Measurements from ENCODE around the gene SLC7A1.

The SLC7A1 gene

DNA sequence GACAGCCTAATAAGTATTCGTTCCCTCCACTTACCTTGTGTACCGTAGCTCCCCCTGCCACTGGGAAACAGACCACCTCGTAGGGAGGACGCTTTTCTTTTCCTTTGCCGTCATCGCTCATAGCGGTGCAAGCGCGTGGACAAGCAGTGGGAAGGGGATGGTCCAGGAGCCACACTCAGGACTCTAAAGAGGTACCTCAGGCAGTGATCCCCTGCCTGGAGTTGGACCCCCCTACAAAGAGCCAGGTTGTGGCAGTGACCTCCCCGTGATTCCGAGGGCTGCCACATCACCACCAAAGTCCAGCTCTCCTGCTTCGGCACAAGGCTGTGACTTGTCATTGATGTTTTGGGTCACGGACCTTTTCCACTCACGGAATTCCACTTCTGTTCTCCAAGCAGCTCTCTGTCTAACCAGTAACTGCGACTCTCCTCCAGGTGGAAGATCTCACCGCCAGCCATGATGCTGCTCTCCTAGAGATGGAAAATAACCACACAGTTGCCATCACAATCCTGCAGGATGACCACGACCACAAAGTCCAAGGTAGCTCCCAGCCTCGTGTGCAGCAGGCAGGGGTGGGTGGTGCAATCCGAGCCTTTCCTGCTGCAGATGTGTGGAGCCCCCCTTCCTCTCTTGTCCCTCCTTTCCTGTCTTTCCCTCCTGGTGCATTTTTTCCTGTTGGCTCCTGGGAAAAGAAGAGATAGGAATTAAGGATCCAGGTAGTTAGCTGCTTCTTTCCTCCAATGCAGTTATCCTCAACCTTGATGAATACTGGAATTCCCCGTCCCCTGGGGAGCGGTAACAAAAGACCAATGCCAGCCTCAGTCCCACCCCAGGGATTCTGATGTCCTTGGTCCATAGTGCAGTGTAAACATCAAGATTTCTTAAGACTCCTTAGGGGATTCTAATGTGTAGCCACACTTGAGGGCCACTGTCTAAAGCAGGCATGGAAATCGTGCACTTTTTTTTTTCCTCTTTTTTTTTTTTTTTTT is 107.7 kb downstream of the SLC7A1 start:
- DNase-seq (ENCODE audit: low spot score): no peak

- DNase-seq (ENCODE audit: low spot score): no peak
Measured at GRCh38 chr13:29486551-29486950, 108.9 kb downstream of the SLC7A1 start.

DNA sequence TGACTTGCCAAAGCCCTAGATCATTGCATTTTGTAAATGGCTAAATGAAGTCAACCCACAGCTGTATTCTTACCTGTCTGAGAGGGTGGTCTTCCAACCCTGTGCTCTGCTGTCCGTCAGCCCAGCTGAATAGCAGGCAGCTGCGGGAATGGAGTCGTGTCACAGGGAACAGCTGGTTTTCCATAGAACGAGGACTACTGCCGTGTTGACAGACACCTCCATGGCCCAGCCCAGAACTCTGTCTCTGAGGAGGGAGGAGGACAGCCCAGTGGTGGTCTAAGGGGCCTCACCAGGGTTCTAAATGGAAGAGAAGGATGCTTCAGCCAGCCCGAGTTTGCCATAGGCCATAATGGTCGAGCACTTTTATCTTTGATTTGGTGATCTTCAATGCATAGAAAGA is 110.7 kb downstream of the SLC7A1 start:
- no peak for DNase-seq (ENCODE audit: low spot score)

GRCh38 chr13:29484236-29484635 is 111.3 kb downstream of the SLC7A1 start:
- DNase-seq (ENCODE audit: low spot score): no peak

DNA sequence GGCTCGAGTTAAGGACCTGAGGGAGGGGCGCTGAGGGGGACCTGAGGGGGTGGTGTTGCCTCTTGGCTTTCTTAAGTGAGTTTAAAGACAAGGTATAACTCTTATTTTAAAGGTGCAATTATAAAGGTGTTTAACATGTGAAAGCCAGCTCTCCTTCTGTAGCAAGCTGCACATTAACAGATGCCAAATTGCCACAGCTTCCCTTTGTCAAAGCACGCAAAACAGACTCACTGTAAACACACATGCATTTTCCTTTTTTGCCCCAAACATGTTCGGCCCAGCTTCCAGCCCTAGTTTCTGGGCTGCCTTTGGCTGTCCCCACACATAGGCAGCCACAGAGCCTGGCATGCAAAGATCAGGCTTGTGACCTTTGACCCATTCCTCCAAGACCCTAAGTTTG is 111.9 kb downstream of the SLC7A1 start:
- no peak for DNase-seq (ENCODE audit: low spot score)

DNA sequence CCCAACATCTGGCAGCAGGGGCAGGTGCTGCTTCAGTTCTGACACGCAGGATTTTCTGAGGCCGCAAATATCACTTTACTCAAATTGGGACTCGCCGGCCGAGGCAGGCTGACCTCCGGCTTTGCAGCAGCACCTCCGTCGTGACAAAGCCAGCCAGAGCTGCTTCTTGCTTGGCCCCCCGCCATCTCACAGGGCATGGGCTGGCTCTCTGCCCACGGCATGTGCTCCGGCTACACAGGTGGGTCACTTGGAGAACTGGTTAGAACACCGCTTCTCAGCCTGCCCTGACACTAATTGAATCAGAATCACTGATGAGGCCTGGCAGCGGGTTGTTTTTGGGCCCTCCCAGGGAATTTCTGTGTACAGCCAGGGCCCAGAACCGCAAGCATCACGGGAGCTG is 112.3 kb downstream of the SLC7A1 start:
- DNase-seq (ENCODE audit: low spot score): no peak

GRCh38 chr13:29482504-29482903 is 113.0 kb downstream of the SLC7A1 start:
- DNase-seq (ENCODE audit: low spot score): no peak

DNA sequence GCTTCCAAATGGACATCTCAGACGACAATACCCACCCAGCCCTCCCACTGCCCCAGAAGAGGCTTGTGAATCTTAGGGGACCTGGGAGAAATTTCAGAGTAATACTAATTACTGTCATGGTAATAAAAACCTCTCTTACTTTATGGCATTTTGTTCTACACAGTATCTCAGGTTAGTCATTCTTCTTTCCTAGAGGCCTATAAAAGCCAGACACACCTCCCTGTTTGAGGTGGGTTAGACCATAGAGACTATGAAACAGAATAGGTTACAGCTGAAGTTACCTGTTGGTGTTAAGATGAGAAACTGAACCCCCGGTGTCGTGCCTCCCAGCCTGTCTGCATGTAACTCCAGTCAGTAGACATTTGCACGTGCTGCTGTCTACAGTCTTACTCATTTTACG is 113.9 kb downstream of the SLC7A1 start:
- no peak for DNase-seq (ENCODE audit: low spot score)

- DNase-seq (ENCODE audit: low spot score): no peak
Measured at GRCh38 chr13:29480893-29481525, 114.5 kb downstream of the SLC7A1 start.

GRCh38 chr13:29479716-29480492 is 115.6 kb downstream of the SLC7A1 start:
- DNase-seq (ENCODE audit: low spot score): no peak

DNA sequence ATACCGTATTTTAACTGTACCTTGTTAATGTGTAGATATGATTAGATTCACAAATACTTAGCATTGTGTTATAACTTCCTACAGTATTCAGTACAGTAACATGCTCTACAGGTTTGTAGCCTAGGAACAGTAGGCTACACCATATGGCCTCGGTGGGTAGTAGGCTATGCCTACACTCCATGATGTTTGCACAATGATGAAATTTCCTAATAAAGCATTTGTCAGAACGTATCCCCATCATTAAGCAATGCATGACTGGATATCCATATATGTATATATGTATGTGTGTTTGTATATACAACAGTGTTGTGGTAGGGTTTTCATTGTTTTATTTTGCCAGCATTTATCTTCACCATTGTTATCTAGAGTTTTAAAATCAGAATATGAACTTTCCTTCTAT is 119.4 kb downstream of the SLC7A1 start:
- DNase-seq (ENCODE audit: low spot score): no peak

GRCh38 chr13:29474991-29475390 is 120.5 kb downstream of the SLC7A1 start:
- no peak for DNase-seq (ENCODE audit: low spot score)

- no peak for DNase-seq (ENCODE audit: low spot score)
Measured at GRCh38 chr13:29473166-29473565, 122.3 kb downstream of the SLC7A1 start.

GRCh38 chr13:29472332-29472961 is 123.0 kb downstream of the SLC7A1 start:
- peak; percentile 54 for DNase-seq (ENCODE audit: low spot score)

- DNase-seq (ENCODE audit: low spot score): no peak
Measured at GRCh38 chr13:29471551-29471950, 123.9 kb downstream of the SLC7A1 start.

DNA sequence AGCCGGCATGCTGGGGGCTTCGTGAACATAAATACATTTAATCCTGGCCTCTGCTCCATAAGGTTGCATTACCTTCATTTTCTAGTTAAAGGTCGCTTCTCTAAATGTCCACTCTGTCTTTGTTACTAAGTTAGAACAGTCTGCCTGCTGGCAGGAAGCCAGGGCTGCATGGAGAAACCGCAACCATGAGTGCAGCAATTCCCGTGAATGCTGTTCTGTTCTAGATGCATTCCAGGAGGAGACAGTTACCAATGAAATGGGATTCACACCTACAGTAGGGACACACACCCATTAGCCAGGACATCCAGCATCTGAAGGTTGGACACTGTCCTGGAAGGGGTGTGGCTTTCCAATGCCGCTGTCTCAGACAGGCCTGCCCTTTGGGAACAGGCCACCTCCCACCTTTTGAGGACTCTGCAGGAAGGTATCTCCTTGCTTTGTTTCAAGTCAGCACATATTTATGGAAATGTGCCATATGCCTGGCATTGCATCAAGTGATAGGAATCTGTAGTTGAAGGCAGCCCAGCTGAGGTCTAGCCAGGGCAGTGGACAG is 129.7 kb downstream of the SLC7A1 start:
- DNase-seq (ENCODE audit: low spot score): no peak

GRCh38 chr13:29464105-29464679 is 131.3 kb downstream of the SLC7A1 start:
- no peak for DNase-seq (ENCODE audit: low spot score)

DNA sequence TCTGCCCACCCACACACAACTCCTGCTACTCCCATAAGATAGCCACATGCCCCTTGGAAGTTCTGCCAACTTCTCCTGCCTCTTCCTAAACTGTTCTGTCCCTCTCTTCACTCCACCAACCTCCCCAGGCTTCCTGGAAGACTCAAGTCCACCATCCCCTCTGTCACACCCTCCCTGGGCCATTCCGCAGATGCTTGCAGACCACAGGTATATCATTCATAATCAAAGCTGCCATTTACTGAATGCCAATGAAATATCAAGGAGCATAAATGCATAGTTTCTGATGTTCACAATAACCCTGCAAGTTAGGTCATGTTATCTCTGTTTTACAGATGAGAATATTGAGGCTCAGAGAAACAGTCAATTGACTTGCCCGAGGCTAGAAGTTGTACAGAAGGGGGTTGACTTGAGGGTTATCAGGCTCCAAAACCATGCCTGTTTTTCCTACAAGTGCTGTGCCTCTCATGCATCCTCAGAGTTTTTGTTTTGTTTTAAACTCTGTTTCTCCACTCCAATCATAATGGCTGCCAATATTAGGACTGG is 135.6 kb downstream of the SLC7A1 start:
- no peak for DNase-seq (ENCODE audit: low spot score)
